ENCODE results near the gene ABHD8.
"Not testable (repeated sequence)": the region's sequence is repeated elsewhere in the genome, so short reads cannot be mapped to it uniquely, and the experiment has no call there.

The ABHD8 gene

DNA sequence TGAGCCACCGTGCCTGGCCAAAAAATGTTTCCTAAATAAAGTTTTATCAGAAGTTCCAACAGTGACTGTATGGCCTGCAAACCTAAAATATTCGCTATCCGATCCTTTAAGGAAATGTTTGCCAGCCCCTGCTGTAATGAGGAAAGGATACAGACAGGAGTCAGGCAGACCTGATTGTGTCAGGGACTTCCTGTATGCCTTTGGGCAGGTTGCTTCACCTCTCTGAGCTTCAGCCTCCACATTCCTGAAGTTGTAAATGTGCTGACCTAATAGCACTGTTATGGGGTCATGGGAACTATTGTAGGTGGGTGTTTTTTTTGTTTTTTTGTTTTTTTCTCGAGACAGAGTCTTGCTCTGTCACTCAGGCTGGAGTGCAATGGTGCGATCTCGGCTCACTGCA, 6.2 kb downstream of the ABHD8 start:
- no peak for DNase-seq (ENCODE audit: low read depth in 2 of 2)

- DNase-seq (ENCODE audit: low read depth in 2 of 2): no peak
These were observed 7.0 kb downstream of the ABHD8 start for GRCh38 chr19:17296273-17296672.

GRCh38 chr19:17295551-17295950, 7.7 kb downstream of the ABHD8 start:
- not testable (repeated sequence) for DNase-seq (ENCODE audit: low read depth in 2 of 2)

- peak; percentile 47 to 66 for DNase-seq (ENCODE audit: low read depth in 2 of 2)
These were observed 9.0 kb downstream of the ABHD8 start for GRCh38 chr19:17294051-17294891.

GRCh38 chr19:17293605-17294004, 9.6 kb downstream of the ABHD8 start:
- DNase-seq (ENCODE audit: low read depth in 2 of 2): no peak

GRCh38 chr19:17292301-17293074, 10.7 kb downstream of the ABHD8 start:
- peak; percentile 69 to 78 for DNase-seq (ENCODE audit: low read depth in 2 of 2)

GRCh38 chr19:17289489-17289888, 13.7 kb downstream of the ABHD8 start:
- DNase-seq (ENCODE audit: low read depth in 2 of 2): peak in 1 of 2 donors; percentile 57

DNA sequence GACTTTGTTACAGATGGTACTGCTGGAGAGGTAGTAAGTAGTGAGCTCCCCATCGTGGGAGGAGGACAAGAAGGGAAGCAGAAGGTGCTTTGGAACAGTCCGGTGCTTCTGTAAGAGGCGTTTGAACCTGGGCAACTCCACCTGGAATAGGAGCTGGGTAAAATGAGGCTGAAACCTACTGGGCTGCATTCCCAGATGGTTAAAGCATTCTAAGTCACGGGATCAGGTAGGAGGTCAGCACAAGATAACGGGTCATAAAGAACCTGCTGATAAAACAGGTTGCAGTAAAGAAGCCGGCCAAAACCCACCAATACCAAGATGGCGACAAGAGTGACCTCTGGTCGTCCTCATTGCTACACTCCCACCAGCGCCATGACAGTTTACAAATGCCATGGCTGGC, 16.5 kb downstream of the ABHD8 start:
- DNase-seq (ENCODE audit: low read depth in 2 of 2): no peak

DNA sequence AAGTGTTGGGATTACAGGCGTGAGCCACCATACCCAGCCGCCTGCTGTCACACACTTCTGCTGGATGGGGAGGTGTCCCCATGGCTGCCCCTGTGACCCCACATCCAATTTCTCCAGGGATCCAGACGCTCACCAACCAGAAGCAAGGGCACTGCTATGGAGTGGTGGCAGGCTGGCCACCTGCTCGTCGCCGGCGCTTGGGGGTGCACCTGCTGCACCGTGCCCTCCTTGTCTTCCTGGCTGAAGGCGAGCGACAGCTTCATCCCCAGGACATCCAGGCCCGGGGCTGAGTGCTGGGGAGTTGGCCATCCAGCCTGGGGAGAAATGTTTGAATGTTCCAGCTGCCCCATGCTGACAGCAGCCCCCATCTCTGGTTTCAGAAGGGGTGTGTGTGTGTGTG, 17.0 kb downstream of the ABHD8 start:
- DNase-seq (ENCODE audit: low read depth in 2 of 2): no peak

DNA sequence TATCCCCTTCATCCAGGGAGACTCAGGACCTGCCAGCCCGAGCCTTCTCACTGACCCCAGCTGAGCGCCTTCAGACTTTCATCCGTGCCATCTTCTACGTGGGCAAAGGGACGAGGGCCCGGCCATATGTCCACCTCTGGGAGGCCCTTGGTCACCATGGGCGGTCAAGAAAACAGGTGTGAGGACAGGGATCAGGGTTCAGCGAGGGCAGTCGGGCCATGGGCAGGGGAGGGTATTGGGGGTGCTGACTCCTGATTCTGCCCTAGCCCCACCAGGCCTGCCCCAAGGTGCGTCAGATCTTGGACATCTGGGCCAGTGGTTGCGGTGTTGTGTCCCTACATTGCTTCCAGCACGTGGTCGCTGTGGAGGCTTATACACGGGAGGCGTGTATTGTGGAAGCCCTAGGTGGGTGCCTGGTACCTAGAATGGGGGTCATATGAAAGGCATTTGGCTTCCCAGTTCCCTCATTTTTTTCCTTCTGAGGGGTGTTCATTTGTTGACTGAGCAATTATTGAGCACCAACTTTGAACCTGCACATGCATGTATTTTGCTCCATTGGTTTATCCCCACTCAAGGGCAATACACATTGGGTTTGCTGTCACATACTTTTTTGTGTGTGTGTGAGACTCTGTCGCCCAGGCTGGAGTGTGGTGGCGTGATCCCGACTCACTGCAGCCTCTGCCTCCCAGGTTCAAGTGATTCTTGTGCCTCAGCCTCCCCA, 17.6 kb downstream of the ABHD8 start:
- DNase-seq (ENCODE audit: low read depth in 2 of 2): no peak

- DNase-seq (ENCODE audit: low read depth in 2 of 2): no peak
These were observed 19.7 kb downstream of the ABHD8 start for GRCh38 chr19:17283504-17283996.

DNA sequence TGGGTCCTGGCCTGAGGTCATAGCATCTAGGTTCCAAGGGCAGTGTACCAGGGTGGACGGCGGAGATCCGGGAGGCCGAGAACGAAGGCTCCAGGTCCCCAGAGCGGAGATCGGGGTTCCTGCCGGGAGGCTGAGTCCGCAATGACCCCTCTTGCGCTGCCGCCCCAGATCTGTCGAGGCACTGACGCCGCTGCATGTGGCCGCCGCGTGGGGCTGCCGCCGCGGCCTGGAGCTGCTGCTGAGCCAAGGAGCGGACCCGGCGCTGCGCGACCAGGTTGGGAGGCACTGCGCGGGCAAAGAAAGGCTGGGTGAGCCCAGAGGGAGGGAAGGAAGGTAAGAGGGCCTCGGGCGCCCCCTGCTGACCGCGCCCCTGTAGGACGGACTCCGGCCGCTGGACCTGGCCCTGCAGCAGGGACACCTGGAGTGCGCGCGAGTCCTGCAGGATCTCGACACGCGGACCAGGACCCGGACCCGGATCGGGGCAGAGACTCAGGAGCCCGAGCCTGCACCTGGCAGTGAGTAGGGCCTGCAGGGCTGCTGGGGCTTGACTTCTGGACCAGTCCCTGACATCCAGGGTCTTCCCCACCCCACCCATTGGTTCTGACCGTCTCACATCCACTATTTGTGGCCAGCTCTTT, 20.6 kb downstream of the ABHD8 start:
- peak; percentile 81 to 82 for DNase-seq (ENCODE audit: low read depth in 2 of 2)

DNA sequence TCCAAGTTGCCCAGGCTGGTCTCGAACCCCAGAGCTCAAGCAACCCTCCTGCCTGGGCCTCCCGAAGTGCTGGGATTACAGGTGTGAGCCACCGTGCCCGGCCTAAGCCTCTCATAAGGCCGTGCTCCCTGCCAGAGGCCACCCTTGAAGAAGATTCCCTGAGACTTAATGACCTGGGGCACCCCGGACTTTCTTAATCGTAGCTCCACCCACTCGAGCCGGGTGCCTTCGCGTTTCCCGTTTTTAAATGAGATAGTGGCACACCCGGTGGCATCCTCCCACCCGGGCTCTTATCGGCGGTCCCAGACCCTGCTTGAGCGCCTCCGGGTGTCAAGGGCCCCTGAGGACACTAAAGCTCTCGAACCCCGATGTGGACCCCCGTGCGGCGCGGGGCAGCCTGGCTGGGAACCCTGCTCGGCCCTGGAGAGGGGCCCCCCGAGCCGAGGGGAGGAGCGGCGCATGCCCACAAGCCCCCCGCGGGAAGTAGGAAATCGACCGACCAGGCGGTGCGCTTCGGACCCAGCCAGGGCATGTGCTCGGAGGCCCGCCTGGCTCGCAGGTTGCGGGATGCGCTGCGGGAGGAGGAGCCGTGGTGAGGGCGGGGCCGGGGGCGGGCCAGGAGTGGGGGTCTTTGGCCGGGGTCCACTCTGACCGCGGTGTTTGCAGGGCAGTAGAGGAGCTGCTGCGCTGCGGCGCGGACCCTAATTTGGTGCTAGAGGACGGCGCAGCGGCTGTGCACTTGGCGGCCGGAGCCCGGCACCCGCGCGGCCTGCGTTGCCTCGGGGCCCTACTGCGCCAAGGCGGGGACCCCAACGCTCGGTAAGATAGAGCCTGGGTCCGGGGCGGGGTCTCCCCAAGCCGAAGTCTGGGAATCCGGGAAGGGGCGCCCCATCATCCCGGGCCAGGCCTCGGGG, 21.6 kb downstream of the ABHD8 start, which contains the start of gene ANKLE1:
ANKLE1 (plus strand) TSS at position 511 of the 914 bp plus-strand sequence; CDS start at position 531, 20 bp downstream.
- peak; percentile 34 to 38 for DNase-seq (ENCODE audit: low read depth in 2 of 2)

DNA sequence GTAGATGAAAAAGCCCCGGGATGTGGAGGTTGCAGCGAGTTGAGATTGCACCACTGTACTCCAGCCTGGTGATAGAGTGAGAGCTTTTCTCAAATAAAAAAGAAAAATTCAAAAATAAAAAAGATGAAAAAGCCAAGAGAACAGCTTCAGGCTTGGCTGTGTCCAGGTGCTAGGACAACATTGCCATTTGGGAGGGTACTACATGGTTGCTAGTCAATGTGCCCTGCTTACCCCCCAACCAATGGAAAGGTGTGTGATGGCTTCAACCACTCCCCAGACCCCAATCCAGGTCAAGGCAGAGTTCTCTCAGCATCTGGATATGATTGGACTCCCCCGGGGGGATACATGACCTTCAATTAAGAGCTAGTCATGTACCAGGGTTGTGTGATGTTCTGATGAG, 23.8 kb downstream of the ABHD8 start:
- DNase-seq (ENCODE audit: low read depth in 2 of 2): no peak

DNA sequence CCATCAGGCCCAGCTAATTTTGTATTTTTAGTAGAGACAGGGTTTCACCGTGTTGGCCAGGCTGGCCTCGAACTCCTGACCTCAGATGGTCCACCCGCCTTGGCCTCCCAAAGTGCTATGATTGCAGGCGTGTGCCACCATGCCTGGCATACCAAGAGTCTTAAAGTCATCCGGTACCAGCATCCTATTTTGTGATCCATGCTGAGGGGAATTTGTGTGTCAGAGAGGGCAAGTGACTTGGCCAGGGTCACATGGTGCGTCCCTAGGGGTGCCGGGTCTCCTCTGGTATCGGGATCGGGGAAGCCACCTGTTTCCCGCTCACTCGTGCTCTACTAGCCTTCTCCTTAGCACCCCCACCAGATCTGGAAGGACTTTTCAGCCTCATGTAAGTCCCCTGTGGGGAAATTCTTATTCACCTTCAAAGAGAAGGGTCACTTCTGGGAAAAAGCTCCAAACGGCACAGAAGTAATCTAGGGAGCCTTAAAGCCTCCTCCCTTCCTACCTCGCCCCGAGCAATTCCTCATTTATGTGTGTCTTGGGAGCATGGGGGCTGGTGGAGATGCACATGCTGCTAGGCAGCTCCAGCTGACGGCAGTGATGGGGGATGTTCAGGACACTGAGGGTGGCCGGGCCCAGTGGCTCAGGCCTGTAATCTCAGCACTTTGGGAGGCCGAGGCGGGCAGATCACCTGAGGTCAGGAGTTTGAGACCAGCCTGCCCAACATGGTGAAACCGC, 27.6 kb downstream of the ABHD8 start:
- DNase-seq (ENCODE audit: low read depth in 2 of 2): no peak

DNA sequence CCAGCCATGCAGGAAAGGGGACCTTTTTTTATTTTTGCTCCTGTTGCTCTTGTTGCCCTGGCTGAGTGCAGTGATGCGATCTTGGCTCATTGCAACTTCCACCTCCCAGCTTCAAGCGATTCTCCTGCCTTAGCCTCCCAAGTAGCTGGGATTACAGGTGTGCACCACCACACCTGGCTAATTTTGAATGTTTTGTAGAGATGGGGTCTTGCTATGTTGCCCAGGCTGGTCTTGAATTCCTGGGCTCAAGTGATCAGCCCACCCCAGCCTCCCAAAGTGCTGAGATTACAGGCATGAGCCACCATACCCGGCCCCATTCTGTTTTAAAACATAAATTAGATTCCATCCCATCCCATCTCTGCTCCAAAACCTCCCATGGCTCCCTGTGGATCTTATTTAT, 28.3 kb downstream of the ABHD8 start:
- DNase-seq (ENCODE audit: low read depth in 2 of 2): not testable (repeated sequence)

- no peak for DNase-seq (ENCODE audit: low read depth in 2 of 2)
These were observed 34.5 kb downstream of the ABHD8 start for GRCh38 chr19:17268754-17269153.

- peak; percentile 84 to 94 for DNase-seq (ENCODE audit: low read depth in 2 of 2)
These were observed 36.0 kb downstream of the ABHD8 start, which contains the start of gene BABAM1 for GRCh38 chr19:17266975-17267788. TSS of gene BABAM1 (plus strand) at chr19:17267443. CDS start at chr19:17268807, 1,364 bp downstream.

DNA sequence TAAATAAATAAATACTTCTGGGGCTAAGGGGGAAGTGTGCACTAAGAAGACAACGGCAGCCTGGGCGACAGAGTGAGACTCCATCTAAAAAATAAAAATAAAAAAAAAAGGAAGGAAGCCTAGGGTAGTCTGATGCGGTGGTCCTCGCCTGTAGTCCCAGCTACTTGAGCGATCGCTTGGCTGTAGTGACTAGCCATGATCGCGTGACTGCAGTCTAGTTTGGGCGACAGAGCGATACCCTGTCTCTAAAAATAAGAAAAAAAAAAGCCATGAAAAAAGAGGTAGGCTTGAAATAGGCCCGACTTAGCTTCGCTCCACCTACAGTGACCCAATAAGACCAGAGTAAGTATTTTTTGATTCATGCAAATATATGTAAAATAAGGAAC, 36.6 kb downstream of the ABHD8 start:
- no peak for DNase-seq (ENCODE audit: low read depth in 2 of 2)

Measured in stimulated activated CD4-positive, alpha-beta T cell treated with anti-CD3 and anti-CD28 coated beads, Interleukin-4, amount 100 ng/mL, for 48 hours (primary cell).